ENCODE data around the gene HIVEP3.

The HIVEP3 gene

GRCh38 chr1:41487126-41488039, 431.3 kb downstream of the HIVEP3 start:
- no peak for DNase-seq

- peak; percentile 4 for DNase-seq
Observed at GRCh38 chr1:41486371-41487125, 432.2 kb downstream of the HIVEP3 start.

GRCh38 chr1:41486053-41486370, 432.7 kb downstream of the HIVEP3 start:
- no peak for DNase-seq

GRCh38 chr1:41485605-41486004, 433.1 kb downstream of the HIVEP3 start:
- DNase-seq: no peak

GRCh38 chr1:41484402-41485241, 434.1 kb downstream of the HIVEP3 start, which contains the start of gene EDN2:
TSS of gene EDN2 (minus strand) at chr1:41484683. CDS start at chr1:41484601, 82 bp downstream.
- DNase-seq: no peak

GRCh38 chr1:41483960-41484401, 434.7 kb downstream of the HIVEP3 start:
- no peak for DNase-seq

GRCh38 chr1:41483001-41483850, 435.5 kb downstream of the HIVEP3 start:
- no peak for DNase-seq

- DNase-seq: no peak
Observed at GRCh38 chr1:41482001-41482765, 436.5 kb downstream of the HIVEP3 start.

GRCh38 chr1:41481109-41481775, 437.5 kb downstream of the HIVEP3 start:
- DNase-seq: no peak

GRCh38 chr1:41480204-41481108, 438.3 kb downstream of the HIVEP3 start:
- DNase-seq: no peak

GRCh38 chr1:41479808-41480160, 438.9 kb downstream of the HIVEP3 start:
- DNase-seq: no peak

GRCh38 chr1:41479000-41479807, 439.5 kb downstream of the HIVEP3 start:
- no peak for DNase-seq

GRCh38 chr1:41478118-41478748, 440.5 kb downstream of the HIVEP3 start:
- no peak for DNase-seq

- DNase-seq: no peak
Observed at GRCh38 chr1:41476807-41477361, 441.8 kb downstream of the HIVEP3 start.

- DNase-seq: no peak
Observed at GRCh38 chr1:41475859-41476567, 442.7 kb downstream of the HIVEP3 start.

- no peak for DNase-seq
Observed at GRCh38 chr1:41475346-41475745, 443.4 kb downstream of the HIVEP3 start.
